ENCODE measurements around the gene MALRD1.

The MALRD1 gene

DNA sequence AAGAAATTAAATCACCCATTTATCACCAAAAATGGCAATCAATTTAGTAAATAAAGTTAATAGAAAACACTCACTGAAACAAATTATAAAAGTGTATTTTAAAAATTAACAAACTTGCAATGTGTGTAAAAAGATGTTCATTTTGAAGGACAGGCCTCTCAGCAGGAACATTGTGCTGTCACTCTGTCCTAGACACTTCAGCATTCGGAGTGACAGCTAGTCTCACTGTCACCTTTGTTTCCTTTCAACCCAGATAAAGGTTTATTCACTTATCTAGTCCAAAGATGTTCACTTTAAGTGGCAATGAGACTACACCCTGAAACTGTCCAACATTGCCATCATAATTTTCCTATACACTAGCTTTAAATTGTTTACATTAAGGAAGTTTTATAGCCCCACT lies 675.7 kb downstream of the MALRD1 start:
- CTCF ChIA-PET: interaction anchor here (0.6 kb wide), 1 partner anchor 16 kb away, joined by 5 read pairs; no protein-coding TSS in a partner anchor
- POLR2A ChIA-PET (ENCODE audit: low non-redundant PET): no interaction called here
- DNase-seq (ENCODE audit: low spot score): no peak
- no peak for TF ChIP-seq CTCF (conservative IDR thresholded peaks at IDR 0.05; ENCODE audit: low read depth)
- no peak overlapping the region for H3K27ac ChIP-seq

GRCh38 chr10:19728376-19728775 lies 679.8 kb downstream of the MALRD1 start:
- CTCF ChIA-PET: interaction anchor here (0.6 kb wide), 2 partner anchors 397 to 1594 kb away, joined by 3 read pairs; no protein-coding TSS in a partner anchor
- no peak overlapping the region for H3K27ac ChIP-seq
- POLR2A ChIA-PET (ENCODE audit: low non-redundant PET): no interaction called here
- no peak for TF ChIP-seq CTCF (conservative IDR thresholded peaks at IDR 0.05; ENCODE audit: low read depth)
- DNase-seq (ENCODE audit: low spot score): no peak

DNA sequence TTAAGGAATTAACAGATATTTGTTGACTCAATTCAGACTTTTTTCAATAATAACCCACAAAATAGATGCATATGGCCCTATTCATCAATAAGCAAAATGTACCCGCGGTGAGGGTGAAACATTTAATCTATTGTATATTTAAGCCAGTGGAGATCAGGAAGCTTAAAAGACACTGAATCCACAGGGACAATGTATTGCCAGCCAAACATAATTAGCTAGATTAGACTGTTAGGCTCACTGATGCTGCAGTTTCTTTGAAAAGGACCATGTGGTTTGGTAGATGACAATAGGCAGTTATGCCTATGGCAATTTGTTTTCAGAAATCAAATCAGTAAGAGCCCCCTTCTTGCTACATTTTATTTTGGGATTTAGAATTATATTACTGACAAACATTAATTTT lies 680.4 kb downstream of the MALRD1 start:
- CTCF ChIA-PET: interaction anchor here (0.5 kb wide), 1 partner anchor 1948 kb away, joined by 5 read pairs; no protein-coding TSS in a partner anchor

GRCh38 chr10:19730167-19730906 lies 681.7 kb downstream of the MALRD1 start:
- no peak for DNase-seq (ENCODE audit: low spot score)
- ChIA-PET CTCF (no interaction called here), POLR2A (ENCODE audit: low non-redundant PET) (no interaction called here)

More for the DNA sequence above, 680.4 kb downstream of the MALRD1 start:
- H3K27ac ChIP-seq: no peak overlapping the region
- TF ChIP-seq CTCF (conservative IDR thresholded peaks at IDR 0.05; ENCODE audit: low read depth): no peak
- POLR2A ChIA-PET (ENCODE audit: low non-redundant PET): no interaction called here
- no peak for DNase-seq (ENCODE audit: low spot score)

GRCh38 chr10:19730907-19731217 lies 682.3 kb downstream of the MALRD1 start:
- no peak overlapping the region for H3K27ac ChIP-seq
- no peak for DNase-seq (ENCODE audit: low spot score)
- ChIA-PET POLR2A (ENCODE audit: low non-redundant PET) (no interaction called here), CTCF (no interaction called here)
- no peak for TF ChIP-seq CTCF (conservative IDR thresholded peaks at IDR 0.05; ENCODE audit: low read depth)

More at GRCh38 chr10:19730167-19730906, 681.7 kb downstream of the MALRD1 start:
- no peak for TF ChIP-seq CTCF (conservative IDR thresholded peaks at IDR 0.05; ENCODE audit: low read depth)
- H3K27ac ChIP-seq: no peak overlapping the region

- CTCF ChIA-PET: no interaction called here
- POLR2A ChIA-PET (ENCODE audit: low non-redundant PET): no interaction called here
- TF ChIP-seq CTCF (conservative IDR thresholded peaks at IDR 0.05; ENCODE audit: low read depth): no peak
- no peak overlapping the region for H3K27ac ChIP-seq
- DNase-seq (ENCODE audit: low spot score): no peak
Measured at GRCh38 chr10:19731560-19731959, 683.0 kb downstream of the MALRD1 start.
